ENCODE data around the gene NFKB2.

Gene NFKB2

DNA sequence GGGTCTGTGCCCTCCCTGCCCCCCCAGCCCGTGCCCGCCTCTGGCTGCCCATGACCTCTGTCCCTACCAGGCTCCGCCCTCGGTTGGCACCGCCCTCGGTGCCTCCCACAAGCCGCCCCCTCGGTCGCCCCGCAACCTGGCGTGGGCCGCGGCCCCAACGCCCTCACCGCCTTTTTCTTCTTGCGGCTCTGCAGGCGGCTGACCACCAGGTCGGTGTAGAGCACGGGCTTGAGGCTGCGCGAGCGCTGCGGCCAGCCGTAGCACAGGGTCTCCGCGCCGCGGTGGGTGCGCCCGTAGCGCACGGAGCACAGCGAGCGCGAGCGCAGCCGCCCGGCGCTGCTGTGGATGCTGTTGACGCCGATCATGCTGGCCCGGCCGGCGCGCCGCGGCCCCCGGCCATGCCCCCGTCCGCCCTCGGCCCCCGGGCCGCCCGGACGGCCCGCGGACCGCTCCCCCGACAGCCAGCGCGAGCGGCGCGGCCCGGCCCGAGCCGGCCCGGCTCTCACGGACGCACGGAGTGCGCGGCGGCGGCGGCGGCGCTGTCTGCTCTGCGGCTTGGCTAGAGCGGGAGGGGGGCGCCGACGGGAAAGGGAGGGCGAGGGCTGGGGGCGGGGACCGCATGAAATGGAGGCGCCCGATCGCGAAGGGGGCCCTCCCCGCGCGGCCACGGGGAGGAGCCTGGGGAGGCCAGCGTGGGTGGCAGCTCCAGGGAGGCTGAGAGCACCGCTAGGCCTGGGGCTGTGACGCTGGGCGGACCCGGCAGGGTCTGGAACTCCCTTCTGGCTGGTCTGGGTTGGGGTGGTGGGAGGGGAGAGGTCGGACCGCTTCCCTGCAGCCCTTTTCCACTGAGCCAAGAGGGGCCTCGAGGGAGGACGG, 13.5 kb downstream of the NFKB2 start:
- DNase-seq: peak; percentile 75

DNA sequence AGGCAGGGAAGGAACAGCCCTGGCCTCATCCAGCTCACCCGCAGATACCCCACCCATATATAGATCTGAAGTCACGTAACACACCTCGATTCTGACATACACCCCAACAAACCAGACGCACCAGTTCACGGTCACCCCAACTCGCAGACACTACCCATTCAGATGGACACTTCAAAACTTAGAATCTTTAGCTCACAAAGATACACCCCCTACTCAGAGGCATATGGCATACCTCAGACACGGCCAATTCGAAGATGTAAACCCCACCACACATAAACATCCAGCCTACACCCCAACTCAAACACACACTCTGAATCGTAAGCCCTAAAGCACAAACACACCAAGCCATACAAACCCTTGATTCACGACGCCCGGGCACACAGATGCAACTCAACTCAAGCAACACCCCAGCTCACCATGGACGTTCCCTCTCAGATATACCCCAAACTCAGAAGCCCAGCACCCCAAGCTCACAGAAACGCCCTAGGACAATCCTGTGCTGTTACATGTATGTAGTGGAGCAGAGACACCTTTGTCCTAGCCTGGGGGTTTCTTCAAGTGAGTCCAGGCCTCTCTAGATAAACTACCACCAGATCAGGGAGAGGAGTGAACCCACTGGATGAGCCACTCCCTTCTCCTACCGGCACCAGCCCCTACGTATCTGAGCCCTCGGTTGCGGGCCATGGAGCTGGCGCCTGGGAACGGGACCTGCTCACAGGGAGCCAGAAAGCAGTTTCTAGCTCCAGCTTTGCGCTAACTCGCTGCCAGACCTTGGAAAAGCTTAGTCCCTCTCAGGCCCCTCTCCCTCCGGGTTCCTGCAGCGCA, 14.3 kb downstream of the NFKB2 start:
- DNase-seq: no peak

DNA sequence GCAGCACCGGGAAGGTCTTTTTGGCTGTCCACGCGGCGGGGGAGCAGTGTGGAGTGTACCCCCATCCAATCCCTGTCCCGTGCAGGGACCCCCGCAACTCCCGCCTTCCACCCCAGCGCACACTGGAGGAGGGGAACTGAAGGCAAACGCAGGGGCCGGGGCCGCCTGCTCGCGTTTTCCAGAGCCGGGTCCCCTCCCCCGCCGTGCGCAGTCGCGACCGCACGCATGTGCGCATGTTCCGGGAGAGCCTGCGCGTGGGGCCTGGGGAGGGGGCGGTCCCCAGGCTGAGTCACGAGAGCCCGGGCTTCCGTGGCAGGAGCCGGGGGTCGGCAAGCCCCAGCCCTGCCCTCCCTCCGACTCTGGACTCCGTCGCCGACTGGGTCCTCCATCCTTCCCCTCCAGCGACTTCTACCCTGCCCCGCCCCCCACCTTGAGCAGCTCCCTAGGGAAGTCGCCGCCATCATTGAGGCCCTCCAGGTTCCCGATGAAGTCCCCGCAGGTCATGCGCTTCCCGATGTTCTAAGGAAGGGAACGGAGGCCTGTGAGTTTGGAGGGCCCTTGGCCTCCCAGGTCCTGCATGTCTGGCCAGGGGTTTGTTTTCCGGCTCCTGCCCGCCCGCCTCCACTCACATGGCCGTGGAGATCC, 15.0 kb downstream of the NFKB2 start:
- peak; percentile 60 for DNase-seq

GRCh38 chr10:102411341-102412255, 16.1 kb downstream of the NFKB2 start:
- DNase-seq: no peak

DNA sequence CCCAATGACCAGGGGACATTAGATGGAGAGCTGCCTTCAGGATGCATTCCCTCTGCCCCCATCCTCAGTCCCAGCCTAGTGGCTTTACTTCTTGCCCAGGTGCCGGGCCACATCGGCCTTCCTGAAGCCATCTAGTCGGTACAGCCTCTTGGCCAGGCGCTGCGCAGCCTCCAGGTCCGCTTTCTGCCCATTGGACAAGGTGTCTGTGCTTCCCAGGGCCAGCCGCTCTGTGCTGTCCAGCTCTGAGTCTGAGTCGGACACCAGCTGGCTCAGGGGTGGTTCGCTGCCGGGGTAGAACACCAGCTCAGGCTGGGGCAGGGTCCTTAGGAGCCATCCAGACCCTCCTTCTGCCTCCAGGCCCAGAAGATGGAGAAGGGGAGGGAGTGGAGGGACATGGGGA, 16.8 kb downstream of the NFKB2 start:
- DNase-seq: no peak

DNA sequence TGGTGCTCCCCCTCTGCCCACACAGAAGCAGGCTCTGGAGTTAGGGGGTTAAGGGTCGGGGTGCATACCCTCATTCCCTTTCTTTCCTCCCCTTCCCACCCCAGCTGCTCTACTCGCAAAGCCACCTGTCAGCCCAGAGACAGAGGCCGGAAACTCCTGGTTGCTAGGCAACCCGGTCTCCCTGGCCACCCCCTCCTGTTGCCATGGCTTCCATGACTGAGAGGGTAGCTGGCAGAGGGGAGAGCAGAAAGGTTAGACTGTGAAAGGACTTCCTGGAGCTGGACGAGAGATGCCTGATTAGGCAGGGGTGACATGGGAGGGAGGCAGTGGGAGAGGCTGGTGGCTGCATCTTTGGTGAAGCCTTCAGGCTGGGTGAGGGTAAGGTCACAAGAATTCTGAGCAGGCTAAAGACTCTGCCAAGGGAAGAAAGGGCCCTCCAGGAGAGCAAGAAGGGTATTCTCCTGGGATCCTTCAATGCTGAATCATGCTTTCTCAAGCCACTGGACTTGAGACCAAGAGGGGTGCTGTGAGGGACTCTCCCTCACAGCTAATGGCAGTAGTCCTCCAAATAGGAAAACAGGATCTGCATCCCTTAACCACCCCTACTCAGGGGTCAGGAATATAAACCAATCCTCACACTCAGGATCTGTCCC, 17.7 kb downstream of the NFKB2 start:
- no peak for DNase-seq

- DNase-seq: no peak
Measured at GRCh38 chr10:102413806-102414561, 18.5 kb downstream of the NFKB2 start.

GRCh38 chr10:102414749-102415148, 19.2 kb downstream of the NFKB2 start:
- DNase-seq: no peak

GRCh38 chr10:102416283-102416682, 20.8 kb downstream of the NFKB2 start:
- DNase-seq: no peak

DNA sequence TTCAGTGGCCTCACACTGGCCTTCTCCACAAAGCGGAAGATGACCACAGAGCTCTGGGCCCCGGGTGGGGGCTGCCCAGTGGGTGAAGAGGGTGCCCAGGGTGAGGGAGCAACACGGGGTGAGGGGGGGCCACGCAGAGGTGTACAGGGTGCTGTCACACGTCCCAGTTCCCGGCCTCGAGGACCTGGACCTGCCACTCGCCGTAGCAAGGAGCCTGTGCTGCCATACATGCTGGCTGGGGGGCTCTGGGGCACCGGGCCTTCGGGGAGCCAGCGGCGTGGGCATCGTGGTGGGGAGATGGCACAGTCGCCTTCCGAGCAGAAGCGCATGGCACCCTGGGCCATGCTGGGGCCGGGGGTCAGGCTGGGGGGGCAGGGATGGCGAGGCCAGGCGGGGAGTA, 21.2 kb downstream of the NFKB2 start:
- DNase-seq: no peak

- DNase-seq: no peak
Measured at GRCh38 chr10:102418622-102419268, 23.2 kb downstream of the NFKB2 start, which contains the start of gene PSD. Gene PSD (minus strand): TSS chr10:102418785. CDS start chr10:102417038, 1,747 bp downstream.

- peak; percentile 80 for DNase-seq
Measured at GRCh38 chr10:102419269-102420180, 24.0 kb downstream of the NFKB2 start.

- DNase-seq: no peak
Measured at GRCh38 chr10:102420181-102420713, 24.7 kb downstream of the NFKB2 start.

GRCh38 chr10:102420714-102421506, 25.4 kb downstream of the NFKB2 start, which contains the start of gene FBXL15:
Gene FBXL15 (plus strand): TSS chr10:102420836. CDS start chr10:102421130, 294 bp downstream.
- DNase-seq: peak; percentile 91

DNA sequence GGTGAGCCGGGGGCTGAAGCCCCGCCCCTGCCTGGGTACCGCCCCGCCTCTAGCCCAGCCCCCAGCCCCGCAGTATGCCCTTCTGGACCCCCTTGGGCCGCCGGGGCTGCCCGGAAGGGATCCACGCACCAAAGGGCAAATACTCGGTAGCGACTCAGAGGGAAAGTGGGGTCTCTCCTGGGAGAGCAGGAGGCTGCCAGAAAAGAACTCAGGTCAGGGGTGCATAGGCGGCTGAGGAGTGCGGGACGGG, 25.9 kb downstream of the NFKB2 start:
- DNase-seq: no peak

DNA sequence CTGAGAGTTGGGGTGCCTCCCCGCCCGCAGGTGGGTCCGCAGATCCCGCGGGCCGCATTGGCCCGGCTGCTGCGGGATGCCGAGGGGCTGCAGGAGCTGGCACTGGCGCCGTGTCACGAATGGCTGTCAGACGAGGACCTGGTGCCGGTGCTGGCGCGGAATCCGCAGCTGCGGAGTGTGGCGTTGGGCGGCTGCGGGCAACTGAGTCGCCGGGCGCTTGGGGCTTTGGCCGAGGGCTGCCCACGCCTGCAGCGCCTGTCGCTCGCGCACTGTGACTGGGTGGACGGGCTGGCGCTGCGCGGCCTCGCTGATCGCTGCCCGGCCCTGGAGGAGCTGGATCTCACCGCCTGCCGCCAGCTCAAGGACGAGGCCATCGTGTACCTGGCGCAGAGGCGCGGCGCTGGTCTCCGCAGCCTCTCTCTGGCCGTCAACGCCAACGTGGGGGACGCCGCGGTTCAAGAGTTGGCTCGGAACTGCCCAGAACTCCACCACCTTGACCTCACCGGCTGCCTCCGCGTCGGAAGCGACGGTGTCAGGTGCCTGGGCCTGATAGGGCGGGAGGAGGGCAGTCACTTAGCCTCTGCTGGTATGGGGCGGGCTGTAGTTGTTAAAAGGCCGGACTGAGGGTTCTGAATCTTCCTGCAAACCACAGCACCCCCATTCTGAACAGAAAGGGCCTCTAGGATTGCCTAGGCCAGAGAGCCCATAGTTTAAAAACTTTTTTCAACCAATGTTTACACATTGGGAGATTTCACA, 26.4 kb downstream of the NFKB2 start:
- DNase-seq: no peak

DNA sequence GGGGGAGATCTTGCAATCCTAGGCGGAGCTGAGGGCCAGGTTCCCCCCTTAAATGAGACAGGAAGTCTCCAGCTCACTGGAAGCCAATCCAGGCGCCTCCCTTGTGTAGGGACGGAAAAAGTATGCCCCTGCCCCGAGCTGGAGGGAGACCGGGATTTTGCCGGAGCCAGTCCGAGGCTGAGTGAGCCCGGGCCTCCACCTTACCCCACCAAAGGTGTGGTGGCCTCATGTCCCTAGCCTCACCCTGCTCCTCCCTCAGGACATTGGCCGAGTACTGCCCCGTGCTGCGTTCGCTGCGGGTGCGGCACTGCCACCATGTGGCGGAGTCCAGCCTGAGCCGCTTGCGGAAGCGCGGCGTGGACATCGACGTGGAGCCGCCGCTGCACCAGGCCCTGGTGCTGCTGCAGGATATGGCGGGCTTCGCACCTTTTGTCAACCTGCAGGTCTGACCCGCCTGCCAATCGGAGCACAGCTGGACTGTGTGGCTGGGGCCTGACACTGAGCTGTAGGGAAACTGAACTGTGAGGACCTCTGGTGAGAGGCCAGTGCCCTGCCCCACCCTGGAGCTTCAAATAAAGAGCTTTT, 27.1 kb downstream of the NFKB2 start:
- DNase-seq: peak; percentile 61

All from activated CD4-positive, CD25-positive, alpha-beta regulatory T cell treated with anti-CD3 and anti-CD28 coated beads, Interleukin-2, amount 50 U/mL, for 72 hours (primary cell).